Bronchial epithelial cell (primary cell): Measurements from ENCODE around the gene EPX. TPM values are rescaled to one million over a fixed set of nuclear protein-coding genes. Genes with fewer than 3 reads are reported as not detected.

Experiments used
- DNase-seq: peaks from one replicate; pipeline ENCODE4 v3.0.0-alpha.2; 2010; ENCODE audit warnings: low read depth
- FAIRE-seq: peaks from 2 replicates; lab custom pipeline; 2011; peaks lifted over from hg19 to GRCh38; lab: Jason Lieb, UNC
- H3K27me3 ChIP-seq: 2 replicates; pipeline ENCODE4 v1.5.1; 2011; ENCODE audit warnings: low read length; ENCODE audit not compliant: control insufficient read depth, insufficient read depth
- H3K36me3 ChIP-seq: 2 replicates; pipeline ENCODE4 v1.5.1; 2011; ENCODE audit warnings: low read length; ENCODE audit not compliant: control insufficient read depth, insufficient read depth
- H3K4me3 ChIP-seq: 2 replicates; pipeline ENCODE4 v1.5.1; 2011; ENCODE audit warnings: mild to moderate bottlenecking, low read depth, low read length, control low read depth
- total RNA-seq: library from RNA; depleted of rRNA; stranded (reverse); fragments of >200 nt; gene quantifications from 2 replicates; pipeline ENCODE4 v1.2.1, GENCODE V29; 2014
- TF ChIP-seq, protein P1 (sequence below): IDR thresholded peaks from 2 replicates; pipeline ENCODE4 v1.5.1; 2011; ENCODE audit warnings: mild to moderate bottlenecking, moderate library complexity, low read length, control low read depth, inconsistent platforms; ENCODE audit not compliant: insufficient read depth, severe bottlenecking

Gene EPX
- total RNA-seq, 1 donor from 2014 or later = not detected

- DNase-seq (no peak), FAIRE-seq (no peak)
- Histone ChIP-seq H3K36me3 (no peaks in the 10 kb centered on the region), H3K27me3 (peaks cover 2% of the 10 kb centered on the region), H3K4me3 (no peak overlapping the region)
- TF ChIP-seq, protein P1, sequence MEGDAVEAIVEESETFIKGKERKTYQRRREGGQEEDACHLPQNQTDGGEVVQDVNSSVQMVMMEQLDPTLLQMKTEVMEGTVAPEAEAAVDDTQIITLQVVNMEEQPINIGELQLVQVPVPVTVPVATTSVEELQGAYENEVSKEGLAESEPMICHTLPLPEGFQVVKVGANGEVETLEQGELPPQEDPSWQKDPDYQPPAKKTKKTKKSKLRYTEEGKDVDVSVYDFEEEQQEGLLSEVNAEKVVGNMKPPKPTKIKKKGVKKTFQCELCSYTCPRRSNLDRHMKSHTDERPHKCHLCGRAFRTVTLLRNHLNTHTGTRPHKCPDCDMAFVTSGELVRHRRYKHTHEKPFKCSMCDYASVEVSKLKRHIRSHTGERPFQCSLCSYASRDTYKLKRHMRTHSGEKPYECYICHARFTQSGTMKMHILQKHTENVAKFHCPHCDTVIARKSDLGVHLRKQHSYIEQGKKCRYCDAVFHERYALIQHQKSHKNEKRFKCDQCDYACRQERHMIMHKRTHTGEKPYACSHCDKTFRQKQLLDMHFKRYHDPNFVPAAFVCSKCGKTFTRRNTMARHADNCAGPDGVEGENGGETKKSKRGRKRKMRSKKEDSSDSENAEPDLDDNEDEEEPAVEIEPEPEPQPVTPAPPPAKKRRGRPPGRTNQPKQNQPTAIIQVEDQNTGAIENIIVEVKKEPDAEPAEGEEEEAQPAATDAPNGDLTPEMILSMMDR = no peak
Observed at GRCh38 chr17:58235821-58236220, 43.3 kb downstream of the EPX start.

GRCh38 chr17:58236394-58236793 lies 43.9 kb downstream of the EPX start:
- Histone ChIP-seq H3K27me3 (peaks cover 2% of the 10 kb centered on the region), H3K36me3 (no peaks in the 10 kb centered on the region), H3K4me3 (no peak overlapping the region)
- TF ChIP-seq, protein P1 = no peak
- DNase-seq = no peak
- peak; percentile 89 for FAIRE-seq

GRCh38 chr17:58238147-58238634 lies 45.7 kb downstream of the EPX start, which contains the start of gene LPO:
Gene LPO (plus strand): TSS chr17:58238584. CDS start chr17:58242980, 4,396 bp downstream.
- FAIRE-seq (peak; percentile 66), DNase-seq (no peak)
- Histone ChIP-seq H3K27me3 (peaks cover 11% of the 10 kb centered on the region), H3K36me3 (no peaks in the 10 kb centered on the region), H3K4me3 (no peak within 1 kb of the TSS)
- TF ChIP-seq, protein P1 = no peak

GRCh38 chr17:58239987-58240386 lies 47.5 kb downstream of the EPX start:
- no peak overlapping the region for H3K4me3 ChIP-seq
- FAIRE-seq (no peak), DNase-seq (no peak)
- H3K27me3 ChIP-seq = peaks cover 16% of the 10 kb centered on the region
- TF ChIP-seq, protein P1 = no peak
- H3K36me3 ChIP-seq = no peaks in the 10 kb centered on the region

DNA sequence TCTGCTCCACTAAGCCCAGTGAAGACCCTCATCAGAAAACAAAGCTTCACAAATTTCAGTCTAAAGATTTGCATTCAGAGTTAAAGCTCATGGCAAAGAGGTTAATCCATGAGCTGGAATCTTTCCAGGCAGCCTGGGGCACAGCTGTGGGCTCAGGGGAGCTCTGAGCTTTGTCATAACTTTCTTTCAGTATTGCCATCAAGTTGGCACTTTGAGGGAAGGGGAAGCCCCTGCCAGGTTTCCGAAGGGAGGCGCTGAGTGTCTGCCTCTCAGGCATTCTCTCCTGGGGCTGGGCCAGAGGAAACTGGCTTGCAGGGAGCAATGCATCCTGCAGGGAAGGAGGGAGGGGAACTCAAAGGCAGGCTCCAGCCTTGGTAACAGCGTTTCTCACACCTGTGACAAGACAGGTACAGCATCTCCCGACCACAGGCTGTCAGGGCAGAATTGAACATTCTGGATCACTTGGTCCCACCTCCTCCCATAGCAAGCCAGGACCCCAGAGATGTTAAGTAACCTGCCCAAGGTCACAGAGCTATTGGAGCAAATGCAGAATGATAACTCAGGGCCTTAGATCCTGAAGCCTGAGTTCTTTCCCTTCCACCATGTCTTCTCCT lies 49.8 kb downstream of the EPX start:
- Histone ChIP-seq H3K27me3 (peaks cover 16% of the 10 kb centered on the region), H3K36me3 (no peaks in the 10 kb centered on the region), H3K4me3 (no peak overlapping the region)
- FAIRE-seq (peak; percentile 96), DNase-seq (peak; percentile 14)
- TF ChIP-seq, protein P1 = no peak

DNA sequence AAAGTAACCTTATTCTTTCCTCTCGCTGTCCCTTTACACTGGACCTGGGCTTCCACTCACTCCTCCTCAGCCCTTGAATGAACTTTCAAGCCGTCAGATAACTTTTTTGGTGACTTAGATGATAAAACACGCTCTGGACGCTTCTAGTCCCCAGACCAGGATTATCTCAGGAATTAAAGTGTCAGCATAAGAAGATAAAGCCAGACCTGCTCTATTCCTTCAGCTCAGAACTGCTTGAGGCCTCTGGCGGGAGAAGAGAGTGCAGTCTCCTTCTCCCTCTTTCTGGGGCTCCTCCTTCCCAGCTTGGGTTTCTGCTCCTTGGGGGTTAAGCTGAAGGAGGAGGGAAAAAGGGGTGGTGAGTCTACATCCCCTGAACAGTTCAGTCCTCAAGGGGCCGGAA lies 52.4 kb downstream of the EPX start:
- Histone ChIP-seq H3K27me3 (peaks cover 27% of the 10 kb centered on the region), H3K4me3 (no peak overlapping the region), H3K36me3 (no peaks in the 10 kb centered on the region)
- no peak for DNase-seq
- TF ChIP-seq, protein P1 = no peak
- FAIRE-seq = no peak
